Testis (tissue), 3 donors: ENCODE measurements around the gene POLE2. TPM values are rescaled to one million over a fixed set of nuclear protein-coding genes. Genes with fewer than 3 reads are reported as not detected.

ENCODE experiments used
- DNase-seq: peaks from one replicate; pipeline ENCODE4 v3.0.0-alpha.2; 2019
- H3K27ac ChIP-seq, 2 donors: fragments of 200-600 bp; sonication (generic); one replicate each; pipeline ENCODE4 v1.5.1; 2019
- H3K27me3 ChIP-seq: fragments of 200-600 bp; sonication (generic); one replicate; pipeline ENCODE4 v1.5.1; 2019
- H3K36me3 ChIP-seq: fragments of 200-600 bp; sonication (generic); one replicate; pipeline ENCODE4 v1.5.1; 2017; ENCODE audit warnings: low read depth; ENCODE audit errors: missing control alignments
- H3K4me1 ChIP-seq: fragments of 200-600 bp; sonication (generic); one replicate; pipeline ENCODE4 v1.5.1; 2019
- H3K4me3 ChIP-seq, 2 donors: fragments of 200-600 bp; sonication (generic); one replicate each; pipeline ENCODE4 v1.5.1; 2017 to 2019
- H3K9me3 ChIP-seq: fragments of 200-600 bp; sonication (generic); one replicate; pipeline ENCODE4 v1.5.1; 2017
- CTCF ChIP-seq, 3 experiments: fragments of 450-650 bp in 2 of 3; fragments of 200-600 bp in 1 of 3; sonication (generic) in 1 of 3; IDR thresholded peaks; one replicate each; pipeline ENCODE4 v1.5.1; 2016 to 2019; ENCODE audit warnings: antibody characterized with exemption in 3 of 3, mild to moderate bottlenecking in 2 of 3, moderate library complexity in 1 of 3
- POLR2A ChIP-seq: fragments of 450-650 bp; IDR thresholded peaks from one replicate; pipeline ENCODE4 v1.6.1; 2017; ENCODE audit warnings: antibody characterized with exemption, mild to moderate bottlenecking, moderate library complexity
- WGBS, 2 donors: methylation state at CpG; one replicate each; pipeline ENCODE4 v1.1.5; 2018; 5-methylcytosine and 5-hydroxymethylcytosine counted together
- intact Hi-C: fragments of 100-400 bp; cut with DNase I; formaldehyde crosslinking; loops from one replicate; pipeline ENCODE4 v1.15.1; 2023; ENCODE audit warnings: low total_unique reads
- polyA plus RNA-seq: library from polyadenylated mRNA; stranded (reverse); fragments of 350-450 nt; fragmentation: Illumina TruSeq; extraction: RNeasy Lipid Tissue Mini Kit (QIAGEN cat#74804); gene quantifications from one replicate; pipeline ENCODE4 v1.2.3, GENCODE V29; 2014; ENCODE audit warnings: low read depth, low replicate concordance; ENCODE audit not compliant: insufficient read depth
- total RNA-seq, 2 donors: library from RNA; depleted of rRNA; stranded (reverse); fragments of >200 nt; gene quantifications; one replicate each; pipeline ENCODE4 v1.2.3, GENCODE V29; 2016

POLE2 gene
- total and polyA plus RNA-seq, 3 donors from 2014 or later = 8.2 to 13.4 (median 9.0) TPM

DNA sequence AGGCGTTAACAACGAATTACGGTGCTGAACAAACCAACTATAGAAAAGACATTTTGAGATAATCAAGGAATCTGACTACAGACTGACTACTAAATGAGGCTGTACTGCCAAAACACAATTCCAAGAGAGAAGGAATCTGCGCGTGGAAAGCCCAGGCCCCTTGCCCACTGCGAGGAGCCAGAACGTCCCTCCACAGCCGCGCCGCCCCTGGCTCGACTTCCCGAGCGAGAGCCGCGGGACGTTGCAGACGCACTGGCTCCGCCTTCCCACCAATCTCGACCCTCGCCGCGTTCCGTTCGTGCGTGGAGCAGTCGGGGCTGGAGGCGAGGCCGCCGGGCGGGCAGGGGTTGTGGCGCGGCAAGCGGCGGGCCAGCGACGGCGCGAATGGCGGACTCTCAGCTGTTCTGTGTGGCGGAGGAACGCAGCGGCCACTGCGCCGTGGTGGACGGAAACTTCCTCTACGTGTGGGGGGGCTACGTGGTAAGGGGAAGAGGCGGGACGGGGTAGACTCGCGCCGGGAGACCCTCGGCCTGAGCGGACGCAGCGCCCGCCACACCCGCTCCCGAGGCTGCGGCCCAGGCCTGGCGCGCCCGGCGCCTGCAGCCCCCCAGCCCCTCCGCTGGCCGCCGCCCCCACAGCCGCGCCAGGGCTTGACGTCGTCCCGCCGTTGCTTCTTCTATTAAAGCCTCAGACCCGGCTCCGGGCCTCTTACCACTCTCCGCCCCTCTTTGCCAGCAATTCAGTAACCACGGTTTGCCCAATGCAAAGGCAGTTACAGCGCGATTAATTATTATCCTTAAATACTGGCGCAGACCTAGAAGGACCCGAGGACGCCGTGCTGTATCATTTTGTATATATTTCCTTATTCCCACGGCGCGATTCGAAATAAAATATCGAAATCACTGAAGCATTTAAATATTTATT lies 5.1 kb upstream of the POLE2 start, which contains the start of gene KLHDC1:
KLHDC1 (plus strand) TSS at position 310 of the 924 bp plus-strand sequence; CDS start at position 385, 75 bp downstream.
- peak; percentile 92 for DNase-seq
- Histone ChIP-seq H3K27ac (peak within 1 kb of the TSS; percentile 94 to 98), H3K4me3 (peak within 1 kb of the TSS; percentile 79 to 83), H3K9me3 (no peaks in the 10 kb centered on the region), H3K27me3 (no peaks in the 10 kb centered on the region), H3K4me1 (peaks cover 4% of the 10 kb centered on the region), H3K36me3 (no peaks in the 10 kb centered on the region)
- TF ChIP-seq POLR2A = peak; percentile 45
- TF ChIP-seq CTCF (IDR thresholded peaks at IDR 0.05) = no peak
- intact Hi-C loops = no loop called here
- 1% methylated on average over 35 to 41 of the region's 88 CpGs for WGBS, 2 donors

GRCh38 chr14:49692193-49692757 lies 4.3 kb upstream of the POLE2 start:
- no peaks in the 10 kb centered on the region for H3K9me3 ChIP-seq
- H3K4me1 ChIP-seq = peaks cover 4% of the 10 kb centered on the region
- WGBS, 2 donors = 39 to 44% methylated on average over 6 of the region's 6 CpGs
- H3K36me3 ChIP-seq = no peaks in the 10 kb centered on the region
- intact Hi-C loops = no loop called here
- H3K4me3 ChIP-seq = peak overlapping the region; percentile 79 to 83
- TF ChIP-seq CTCF (IDR thresholded peaks at IDR 0.05) = no peak
- TF ChIP-seq POLR2A = no peak
- H3K27ac ChIP-seq = peak overlapping the region; percentile 94 to 98
- H3K27me3 ChIP-seq = no peaks in the 10 kb centered on the region
- no peak for DNase-seq

GRCh38 chr14:49691031-49691430 lies 3.0 kb upstream of the POLE2 start:
- Histone ChIP-seq H3K36me3 (no peaks in the 10 kb centered on the region), H3K4me1 (peaks cover 4% of the 10 kb centered on the region), H3K27me3 (no peaks in the 10 kb centered on the region), H3K27ac (no peak overlapping the region), H3K9me3 (no peaks in the 10 kb centered on the region), H3K4me3 (no peak overlapping the region)
- WGBS, 2 donors = 58 to 63% methylated on average over 4 of the region's 4 CpGs
- intact Hi-C loops = no loop called here
- TF ChIP-seq CTCF (IDR thresholded peaks at IDR 0.05) (no peak), POLR2A (no peak)
- DNase-seq = no peak

- intact Hi-C loops = no loop called here
- peak overlapping the region; percentile 63 to 85 for H3K27ac ChIP-seq
Observed at GRCh38 chr14:49688701-49689030, 652 bp upstream of the POLE2 start.

More at GRCh38 chr14:49688701-49689030, 652 bp upstream of the POLE2 start:
- no peaks in the 10 kb centered on the region for H3K27me3 ChIP-seq
- no peaks in the 10 kb centered on the region for H3K36me3 ChIP-seq
- no peak for DNase-seq
- no peaks in the 10 kb centered on the region for H3K4me1 ChIP-seq
- peak overlapping the region; percentile 64 to 84 for H3K4me3 ChIP-seq
- TF ChIP-seq POLR2A = no peak
- no peak for TF ChIP-seq CTCF (IDR thresholded peaks at IDR 0.05)
- WGBS, 2 donors = 56 to 70% methylated on average over 8 of the region's 8 CpGs
- H3K9me3 ChIP-seq = no peaks in the 10 kb centered on the region
